ENCODE measurements around the gene FAAH.

The FAAH gene

DNA sequence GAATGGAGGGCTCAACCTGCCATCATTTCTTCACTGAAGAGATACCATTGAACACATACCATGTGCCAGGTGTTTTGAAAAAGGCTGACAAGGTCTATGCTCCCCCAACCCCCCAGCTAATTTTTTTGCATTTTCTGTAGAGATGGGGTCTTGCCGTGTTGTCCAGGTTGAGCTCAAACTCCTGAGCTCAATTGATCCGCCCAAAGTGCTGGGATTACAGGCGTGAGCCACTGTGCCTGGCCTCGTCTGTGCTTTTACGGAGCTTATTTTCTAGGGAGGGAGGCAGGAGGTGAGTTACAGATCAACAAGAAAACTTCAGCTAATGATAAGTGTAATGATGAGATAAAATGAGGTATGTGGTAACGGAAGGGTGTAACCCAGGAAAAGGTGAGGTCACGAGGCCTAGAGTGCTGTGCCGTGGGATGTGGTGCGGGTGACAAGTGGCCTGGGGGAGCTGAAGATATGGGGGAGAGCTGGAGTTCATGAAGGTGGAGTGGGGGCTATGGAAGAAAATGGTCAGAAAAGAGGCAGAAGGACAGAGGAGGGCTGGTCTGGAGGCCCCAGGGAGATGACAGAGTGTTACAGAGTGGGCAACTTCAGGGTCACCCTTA is 28.2 kb downstream of the FAAH start:
- no peak for DNase-seq (ENCODE audit: insufficient read length, low spot score)
- no peak for FAIRE-seq
- TF ChIP-seq POLR2A (IDR thresholded peaks at IDR 0.05; ENCODE audit: low read depth, low read length): no peak

DNA sequence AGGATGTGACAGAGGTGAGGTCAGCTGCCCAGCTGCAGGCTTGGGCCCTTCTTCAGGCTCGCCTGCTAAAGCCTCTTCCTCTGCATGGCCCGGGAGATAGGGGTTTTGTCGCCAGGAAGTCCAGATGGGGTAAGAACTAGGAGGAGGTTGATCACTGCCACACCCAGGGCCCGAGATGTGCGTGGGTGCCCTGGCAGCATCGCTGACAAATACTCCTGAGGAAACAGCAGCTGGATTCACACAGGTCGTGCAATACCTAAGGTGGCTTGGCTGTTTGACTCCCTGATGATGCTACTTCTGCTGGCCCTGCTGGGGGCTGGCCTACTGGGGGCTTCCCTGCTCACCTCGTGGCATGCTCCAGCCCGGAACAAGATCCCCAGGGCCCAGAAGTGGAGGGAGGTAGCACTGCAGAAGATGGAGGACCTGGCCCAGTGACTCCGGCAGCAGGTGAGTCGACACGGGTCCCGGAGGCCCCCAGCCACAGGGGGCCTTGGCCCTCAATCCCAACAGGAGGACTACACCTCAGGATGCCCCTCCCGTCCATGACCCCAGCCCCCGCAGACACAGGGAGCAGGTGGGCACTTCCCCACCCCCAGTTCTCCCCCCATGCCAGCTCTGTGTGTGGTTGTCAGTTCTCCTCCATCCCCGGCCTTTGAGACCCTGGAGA is 29.6 kb downstream of the FAAH start:
- DNase-seq (ENCODE audit: insufficient read length, low spot score): no peak

DNA sequence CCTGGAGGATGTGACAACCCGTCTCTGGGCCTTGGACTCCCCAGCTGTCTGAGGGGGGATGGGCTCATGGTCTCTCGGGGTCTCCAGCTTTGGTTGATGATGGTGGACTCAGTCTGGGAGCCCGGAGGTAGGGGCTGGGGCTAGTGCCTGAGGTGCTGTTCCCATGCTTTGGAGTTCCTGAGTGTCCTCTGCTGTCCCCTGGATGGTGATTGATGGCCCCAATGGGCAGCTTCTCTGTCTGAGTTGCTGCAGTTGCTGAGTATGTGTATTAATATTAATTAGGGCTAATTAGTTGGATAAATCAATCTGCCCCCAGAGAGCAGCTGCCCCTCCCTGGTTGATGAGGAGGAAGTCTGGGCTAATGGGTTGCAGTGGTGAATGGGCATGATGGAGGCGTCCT is 30.6 kb downstream of the FAAH start:
- FAIRE-seq (no peak), DNase-seq (ENCODE audit: insufficient read length, low spot score) (no peak)
- no peak for TF ChIP-seq POLR2A (IDR thresholded peaks at IDR 0.05; ENCODE audit: low read depth, low read length)

More for the DNA sequence above, 29.6 kb downstream of the FAAH start:
- TF ChIP-seq POLR2A (IDR thresholded peaks at IDR 0.05; ENCODE audit: low read depth, low read length): no peak
- FAIRE-seq: no peak

DNA sequence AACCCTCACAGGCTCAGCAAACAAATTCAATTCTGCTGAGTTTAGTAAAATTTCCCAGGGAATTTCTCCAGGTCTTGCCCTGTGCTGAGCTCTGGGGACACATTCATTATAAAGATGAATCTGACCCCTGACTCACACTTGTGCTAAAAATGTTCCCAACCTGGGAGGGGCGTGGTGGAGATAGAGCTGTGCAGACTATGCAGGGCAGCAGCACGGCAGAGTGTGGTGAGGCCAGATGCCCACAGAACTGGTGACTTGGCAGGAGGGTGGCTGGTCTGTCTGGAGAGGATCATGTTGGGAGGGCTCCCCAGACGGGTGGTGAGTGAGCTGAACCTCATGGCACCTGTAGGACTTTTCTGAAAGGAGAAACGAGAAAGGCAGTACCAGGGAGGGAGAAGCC is 31.6 kb downstream of the FAAH start:
- no peak for TF ChIP-seq POLR2A (IDR thresholded peaks at IDR 0.05; ENCODE audit: low read depth, low read length)
- DNase-seq (ENCODE audit: insufficient read length, low spot score): no peak
- no peak for FAIRE-seq

DNA sequence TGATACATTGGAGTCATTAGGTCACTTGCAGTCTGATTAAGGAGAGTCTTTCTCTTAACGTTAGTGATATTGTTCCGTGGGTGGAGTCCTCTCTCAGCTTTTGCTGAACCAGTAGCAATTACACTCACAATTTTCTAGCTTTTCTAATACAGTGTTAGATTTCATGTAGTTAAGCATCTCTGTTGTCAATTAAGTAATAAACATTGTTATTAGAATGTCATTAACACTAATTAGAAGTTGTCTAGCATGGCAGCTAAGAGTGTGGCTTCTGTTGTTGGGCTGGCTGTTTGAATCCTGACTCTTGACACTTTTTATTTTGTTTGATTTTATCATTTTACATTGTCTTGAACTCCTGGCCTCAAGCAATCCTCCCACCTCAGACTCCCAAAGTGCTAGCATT is 33.4 kb downstream of the FAAH start:
- no peak for TF ChIP-seq POLR2A (IDR thresholded peaks at IDR 0.05; ENCODE audit: low read depth, low read length)

DNA sequence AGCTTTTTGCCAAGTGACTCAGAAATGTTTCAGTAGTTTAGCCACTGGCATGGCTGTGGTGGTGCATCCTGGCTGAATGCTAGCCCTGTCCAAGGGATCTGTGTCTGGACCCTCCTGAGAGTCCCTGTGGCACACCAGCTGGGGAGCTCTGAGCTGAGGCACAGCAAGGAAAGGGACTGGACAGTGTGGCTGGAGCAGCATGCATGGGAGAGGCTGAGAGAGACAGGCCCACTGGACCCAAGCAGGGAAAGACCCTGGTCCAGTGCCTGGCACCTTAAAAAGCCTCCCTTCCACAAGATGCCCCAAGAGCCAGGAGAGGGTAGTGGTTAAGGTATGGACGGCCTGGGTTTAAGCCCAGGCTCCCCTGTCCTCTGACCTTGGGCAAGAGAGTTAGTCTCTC is 35.3 kb downstream of the FAAH start:
- TF ChIP-seq POLR2A (IDR thresholded peaks at IDR 0.05; ENCODE audit: low read depth, low read length): no peak

More for the DNA sequence above, 33.4 kb downstream of the FAAH start:
- DNase-seq (ENCODE audit: insufficient read length, low spot score): no peak
- FAIRE-seq: no peak

DNA sequence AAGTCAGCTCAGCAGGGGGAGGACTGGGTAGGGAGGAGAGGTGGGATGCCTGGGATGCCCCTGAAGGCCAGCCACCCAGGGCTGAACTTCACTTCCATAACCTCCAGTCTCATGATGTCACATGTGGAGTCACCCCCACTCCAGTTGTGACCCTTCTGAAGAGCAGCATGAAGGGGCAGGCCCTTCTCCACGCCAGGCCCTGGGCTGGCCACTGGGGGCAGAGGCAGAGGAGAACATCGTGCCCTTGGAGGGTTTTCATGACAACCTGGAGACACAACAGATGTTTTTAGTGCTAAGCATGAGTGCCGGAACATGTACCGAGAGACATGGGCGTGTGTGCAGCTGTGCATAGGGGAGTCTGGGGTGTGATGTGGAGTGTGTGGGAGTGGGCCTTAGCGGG is 37.6 kb downstream of the FAAH start:
- FAIRE-seq (no peak), DNase-seq (ENCODE audit: insufficient read length, low spot score) (no peak)
- no peak for TF ChIP-seq POLR2A (IDR thresholded peaks at IDR 0.05; ENCODE audit: low read depth, low read length)

More for the DNA sequence above, 35.3 kb downstream of the FAAH start:
- FAIRE-seq (no peak), DNase-seq (ENCODE audit: insufficient read length, low spot score) (no peak)

DNA sequence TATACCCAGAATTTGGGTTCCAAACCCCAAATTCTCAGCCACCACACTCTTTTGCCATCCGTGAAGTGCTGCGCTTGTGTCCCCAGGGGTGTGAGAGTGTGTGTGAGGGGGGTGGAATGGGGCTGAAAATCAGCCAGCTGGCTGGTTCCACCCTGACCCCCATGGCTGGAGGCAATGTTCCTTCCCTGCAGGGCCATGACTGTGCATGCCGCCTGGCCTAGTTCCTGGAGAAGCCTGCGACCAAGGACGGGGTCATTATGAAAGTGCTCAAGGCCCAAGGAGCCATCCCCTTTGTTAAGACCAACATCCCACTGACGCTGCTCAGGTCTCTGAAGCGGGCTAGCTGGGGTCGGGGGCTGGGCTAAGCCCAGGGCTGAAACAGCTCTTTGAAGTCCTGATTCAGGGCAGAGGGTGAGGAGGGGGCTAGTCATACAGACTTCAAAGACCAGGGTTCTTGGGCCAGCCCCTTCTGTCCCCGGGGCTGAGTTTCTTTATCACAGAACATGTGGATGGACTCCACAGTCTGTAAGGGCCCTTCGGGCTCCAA is 38.7 kb downstream of the FAAH start:
- DNase-seq (ENCODE audit: insufficient read length, low spot score) (no peak), FAIRE-seq (no peak)
- TF ChIP-seq POLR2A (IDR thresholded peaks at IDR 0.05; ENCODE audit: low read depth, low read length): no peak

DNA sequence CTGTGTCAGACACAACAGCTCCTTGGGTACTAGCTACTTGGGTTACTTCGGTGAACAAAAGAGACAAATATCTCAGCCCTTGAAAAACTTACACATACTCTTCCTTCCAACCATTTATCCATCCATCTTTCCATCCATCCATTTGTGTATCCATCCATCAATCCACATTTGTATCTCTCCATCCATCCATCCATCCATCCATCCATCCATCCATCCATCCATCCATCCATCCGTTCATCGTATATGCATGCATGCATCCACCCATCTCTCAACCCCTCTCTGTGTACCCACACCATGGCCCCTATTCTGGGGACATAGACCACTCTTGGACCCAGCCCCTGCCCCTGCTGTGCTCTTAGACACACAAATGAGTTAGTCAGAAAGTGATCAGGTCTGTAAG is 40.2 kb downstream of the FAAH start:
- no peak for TF ChIP-seq POLR2A (IDR thresholded peaks at IDR 0.05; ENCODE audit: low read depth, low read length)
- DNase-seq (ENCODE audit: insufficient read length, low spot score): no peak
- FAIRE-seq: no peak

DNA sequence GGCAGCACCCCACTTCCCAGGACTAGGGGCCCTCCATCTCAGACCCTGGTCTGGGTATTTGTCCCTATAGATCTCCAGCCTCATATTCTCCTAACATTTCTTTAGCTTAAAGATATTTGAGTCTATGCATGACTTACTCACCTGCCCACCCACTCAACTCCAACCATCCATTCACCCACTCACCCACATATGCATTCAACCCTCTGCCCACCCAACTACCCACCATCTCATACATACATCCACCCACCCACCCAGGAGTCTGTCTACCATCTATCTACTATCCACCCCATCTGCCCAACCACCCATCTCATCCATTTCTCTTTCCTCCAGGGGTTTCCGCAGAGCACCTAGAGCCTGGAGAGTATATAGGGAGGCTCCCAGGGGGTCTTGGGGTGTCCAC is 42.7 kb downstream of the FAAH start:
- no peak for DNase-seq (ENCODE audit: insufficient read length, low spot score)
- FAIRE-seq: no peak
- TF ChIP-seq POLR2A (IDR thresholded peaks at IDR 0.05; ENCODE audit: low read depth, low read length): no peak

DNA sequence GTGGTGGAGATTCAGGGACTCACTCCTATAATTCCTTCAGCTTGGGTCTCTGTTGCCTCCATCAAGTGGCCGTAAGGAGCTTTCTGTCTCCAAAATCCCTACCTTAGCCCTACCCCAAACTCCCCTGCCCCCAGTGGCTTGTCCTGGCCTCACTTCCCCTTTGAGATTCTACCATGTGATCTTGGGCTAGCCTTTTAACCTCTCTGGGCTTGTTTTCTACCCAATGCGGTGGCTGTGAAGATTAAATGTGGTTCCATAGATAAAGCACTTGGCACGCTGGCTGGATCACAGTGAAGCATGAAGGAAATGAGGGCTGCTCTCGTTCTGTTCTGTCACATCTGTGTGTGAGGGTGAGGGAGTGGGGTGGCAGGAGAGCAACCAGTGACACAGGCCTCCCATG is 43.6 kb downstream of the FAAH start:
- TF ChIP-seq POLR2A (IDR thresholded peaks at IDR 0.05; ENCODE audit: low read depth, low read length): no peak
- FAIRE-seq (no peak), DNase-seq (ENCODE audit: insufficient read length, low spot score) (no peak)

DNA sequence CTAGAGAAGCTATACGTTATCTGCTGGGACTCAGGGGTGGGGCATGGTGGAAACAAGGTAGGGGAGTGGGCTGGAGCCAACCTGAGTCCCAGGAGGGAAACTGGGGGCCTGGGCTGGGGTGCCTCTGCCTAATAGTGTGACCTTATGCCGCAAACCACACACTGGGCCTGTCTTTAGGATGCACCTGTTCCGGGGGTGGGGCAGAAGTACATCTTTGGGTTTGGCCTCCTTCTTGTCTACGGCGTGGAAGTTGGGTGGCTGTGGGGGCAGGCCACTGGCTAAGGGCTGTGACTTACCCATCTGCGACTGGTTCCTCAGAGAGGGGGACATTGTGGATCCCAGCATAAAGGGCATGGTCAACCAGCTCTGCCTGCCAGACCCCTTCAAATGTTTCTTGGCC is 44.2 kb downstream of the FAAH start:
- DNase-seq (ENCODE audit: insufficient read length, low spot score): no peak
- TF ChIP-seq POLR2A (IDR thresholded peaks at IDR 0.05; ENCODE audit: low read depth, low read length): no peak
- no peak for FAIRE-seq

DNA sequence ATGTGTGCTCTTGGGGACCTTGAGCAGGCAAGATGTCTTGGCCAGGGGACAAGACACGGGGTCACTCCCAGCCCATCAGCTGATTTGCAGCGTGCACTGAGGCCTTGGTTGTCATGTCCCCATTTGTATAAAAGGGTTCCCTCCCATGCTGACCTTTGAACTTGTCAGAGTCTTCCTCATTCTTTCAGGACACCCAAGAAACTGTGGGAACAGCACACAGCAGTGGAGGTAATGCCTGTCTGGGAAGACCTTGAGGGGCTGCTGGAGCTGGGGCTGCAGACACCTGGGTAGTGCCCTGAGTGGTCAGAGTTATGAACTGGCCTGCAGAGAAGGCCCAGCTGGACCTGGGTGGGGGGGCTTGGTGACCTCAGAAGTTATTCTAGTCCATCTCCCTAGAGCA is 46.4 kb downstream of the FAAH start:
- FAIRE-seq (no peak), DNase-seq (ENCODE audit: insufficient read length, low spot score) (no peak)
- no peak for TF ChIP-seq POLR2A (IDR thresholded peaks at IDR 0.05; ENCODE audit: low read depth, low read length)

DNA sequence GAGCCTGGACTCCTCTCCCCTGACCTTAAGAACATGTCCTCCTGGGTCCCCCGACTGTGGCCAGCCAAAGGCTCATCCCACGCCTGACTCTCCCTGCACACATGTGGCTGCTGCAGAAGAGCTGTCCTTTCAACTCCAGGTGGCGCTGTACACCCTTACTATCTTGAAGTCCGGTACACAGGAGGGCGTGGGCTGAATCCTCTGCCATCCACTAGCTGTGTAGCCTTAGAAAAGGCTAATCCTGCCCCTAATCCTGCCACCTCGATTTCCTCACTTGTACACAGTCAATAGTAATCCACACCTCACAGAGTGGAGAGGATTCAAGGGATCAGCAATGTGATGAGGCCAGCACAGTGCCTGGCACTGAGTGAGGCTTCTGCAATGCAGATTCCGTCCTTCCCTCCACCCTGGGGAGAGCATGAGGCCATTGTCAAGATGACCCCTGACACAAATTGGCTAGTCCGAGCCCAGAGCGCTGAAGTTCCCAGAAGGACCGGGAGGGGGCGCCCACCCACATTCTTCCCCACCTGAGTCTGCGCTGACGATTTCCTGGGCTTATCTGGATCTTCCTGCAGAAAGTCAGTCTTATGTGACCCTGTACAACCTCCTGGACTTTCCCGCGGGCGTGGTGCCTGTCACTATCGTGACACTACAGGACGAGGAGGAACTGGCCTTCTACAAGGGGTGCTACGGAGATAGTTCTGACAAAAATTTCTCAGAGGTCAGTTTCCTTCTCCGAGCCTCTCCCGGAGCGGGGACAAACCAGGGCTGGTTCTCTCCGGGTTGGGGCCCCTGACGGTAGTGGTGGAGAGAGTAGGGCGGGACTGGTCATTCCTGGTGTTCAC is 48.4 kb downstream of the FAAH start:
- peak; percentile 95 for DNase-seq (ENCODE audit: insufficient read length, low spot score)
- FAIRE-seq: peak; percentile 41
- TF ChIP-seq POLR2A (IDR thresholded peaks at IDR 0.05; ENCODE audit: low read depth, low read length): 0 out of 2 replicates have a peak, but pooled peaks have one; percentile 15
